HG03521 (cell line): ENCODE measurements around the gene DHDH.

Experiments used
- ATAC-seq: cut with Tn5 transposase; IDR thresholded peaks from one replicate; pipeline ENCODE4 v1.9.1; 2021; ENCODE audit warnings: mild to moderate bottlenecking, moderate library complexity; ENCODE audit not compliant: unreplicated experiment

DHDH gene

DNA sequence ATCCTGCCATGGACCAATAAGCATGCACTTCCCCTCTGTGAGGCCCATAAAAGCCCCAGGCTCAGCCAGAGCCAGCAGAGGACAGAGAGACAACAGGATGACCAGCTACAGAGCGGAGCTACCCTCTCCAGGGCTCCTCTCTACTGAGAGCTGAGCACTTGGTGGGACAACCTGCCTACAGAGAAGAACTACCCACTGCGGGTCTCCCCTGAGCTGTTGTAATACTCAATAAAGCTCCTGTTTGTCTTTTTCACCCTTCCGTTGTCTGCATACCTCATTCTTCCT is 13.7 kb downstream of the DHDH start:
- ATAC-seq = no peak

DNA sequence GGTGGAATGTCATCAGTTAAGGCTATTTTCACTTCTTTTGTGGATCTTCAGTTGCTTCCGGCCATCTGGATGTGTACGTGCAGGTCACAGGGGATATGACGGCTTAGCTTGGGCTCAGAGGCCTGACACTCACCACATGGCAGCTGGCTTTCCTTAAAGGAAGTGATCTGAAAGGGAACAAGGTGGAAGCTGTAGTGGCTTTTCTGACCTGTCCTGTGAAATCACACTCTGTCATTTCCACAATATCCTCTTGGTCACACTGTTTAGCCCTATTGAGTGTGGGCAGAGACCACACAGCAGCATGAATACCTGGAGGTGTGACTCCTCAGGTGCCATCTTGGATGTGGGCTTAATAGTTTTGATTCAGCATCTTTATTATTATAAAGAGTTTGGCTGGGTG is 16.7 kb downstream of the DHDH start:
- no peak for ATAC-seq

DNA sequence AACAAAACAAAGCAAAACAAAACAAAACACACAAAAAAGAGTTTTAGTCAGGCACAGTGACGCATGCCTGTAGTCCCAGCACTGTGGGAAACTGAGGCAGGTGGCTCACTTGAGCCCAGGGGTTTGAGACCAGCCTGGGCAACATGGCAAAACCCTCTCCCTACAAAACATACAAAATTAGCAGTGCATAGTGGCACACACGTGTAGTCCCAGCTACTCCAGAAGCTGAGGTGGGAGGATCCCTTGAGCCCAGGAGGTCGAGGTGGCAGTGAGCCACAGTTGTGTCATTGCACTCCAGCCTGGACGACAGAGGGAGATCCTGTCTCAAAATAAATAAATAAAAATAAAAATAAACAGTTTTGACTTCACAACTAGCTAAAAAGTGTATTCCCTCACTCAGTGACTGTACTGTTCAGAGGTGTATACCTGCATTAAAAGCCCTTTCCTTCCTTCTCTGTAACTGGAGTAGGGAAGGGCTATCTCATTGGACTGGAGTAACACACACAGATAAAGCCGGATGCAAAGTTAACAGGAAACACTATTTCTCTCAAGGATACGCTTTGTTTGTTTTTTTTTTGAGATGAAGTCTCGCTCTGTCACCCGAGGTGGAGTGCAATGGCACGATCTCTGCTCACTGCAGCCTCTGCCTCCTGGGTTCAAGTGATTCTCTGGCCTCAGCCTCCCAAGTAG is 17.5 kb downstream of the DHDH start:
- no peak for ATAC-seq

DNA sequence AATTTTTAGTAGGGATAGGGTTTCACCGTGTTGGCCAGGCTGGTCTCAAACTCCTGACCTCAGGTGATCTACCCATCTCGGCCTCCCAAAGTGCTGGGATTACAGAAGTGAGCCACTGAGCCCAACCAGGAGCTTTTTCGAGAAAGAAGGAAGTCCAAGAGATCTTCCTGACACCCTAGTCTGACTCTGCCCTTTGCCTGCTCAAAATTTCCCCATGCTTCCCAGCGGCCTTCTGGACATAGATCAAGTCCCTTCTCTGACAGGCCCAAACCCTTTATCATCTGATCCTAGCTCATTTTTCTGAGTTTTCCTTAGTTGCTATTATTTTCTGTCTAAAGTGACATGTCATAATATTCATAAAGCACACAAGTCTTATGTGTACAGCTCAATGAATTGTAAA is 19.6 kb downstream of the DHDH start:
- no peak for ATAC-seq

DNA sequence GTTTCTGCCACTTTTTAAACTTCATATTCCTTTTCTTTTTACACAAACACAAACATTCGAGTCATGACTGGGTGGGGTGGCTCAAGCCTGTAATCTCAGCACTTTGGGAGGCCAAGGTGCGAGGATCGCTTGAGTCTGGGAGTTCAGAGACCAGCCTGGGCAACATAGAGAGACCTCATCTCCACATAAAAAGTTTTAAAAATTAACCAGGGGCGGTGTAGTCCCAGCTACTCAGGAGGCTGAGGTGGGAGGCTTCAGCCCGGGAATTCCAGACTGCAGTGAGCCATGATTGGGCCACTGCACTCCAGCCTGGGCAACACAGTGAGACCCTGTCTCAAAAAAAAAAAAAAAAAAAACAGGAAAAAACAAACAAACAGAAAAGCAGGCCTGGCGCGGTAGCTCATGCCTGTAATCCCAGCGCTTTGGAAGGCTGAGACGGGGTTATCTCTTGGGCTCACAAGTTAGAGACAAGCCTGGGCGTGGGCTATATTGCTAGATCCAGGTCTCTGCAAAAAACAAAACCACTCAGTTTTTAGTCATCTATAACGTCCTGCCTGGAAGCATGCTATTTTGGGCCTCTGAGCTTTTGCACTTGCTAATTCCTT is 20.6 kb downstream of the DHDH start:
- ATAC-seq = no peak

DNA sequence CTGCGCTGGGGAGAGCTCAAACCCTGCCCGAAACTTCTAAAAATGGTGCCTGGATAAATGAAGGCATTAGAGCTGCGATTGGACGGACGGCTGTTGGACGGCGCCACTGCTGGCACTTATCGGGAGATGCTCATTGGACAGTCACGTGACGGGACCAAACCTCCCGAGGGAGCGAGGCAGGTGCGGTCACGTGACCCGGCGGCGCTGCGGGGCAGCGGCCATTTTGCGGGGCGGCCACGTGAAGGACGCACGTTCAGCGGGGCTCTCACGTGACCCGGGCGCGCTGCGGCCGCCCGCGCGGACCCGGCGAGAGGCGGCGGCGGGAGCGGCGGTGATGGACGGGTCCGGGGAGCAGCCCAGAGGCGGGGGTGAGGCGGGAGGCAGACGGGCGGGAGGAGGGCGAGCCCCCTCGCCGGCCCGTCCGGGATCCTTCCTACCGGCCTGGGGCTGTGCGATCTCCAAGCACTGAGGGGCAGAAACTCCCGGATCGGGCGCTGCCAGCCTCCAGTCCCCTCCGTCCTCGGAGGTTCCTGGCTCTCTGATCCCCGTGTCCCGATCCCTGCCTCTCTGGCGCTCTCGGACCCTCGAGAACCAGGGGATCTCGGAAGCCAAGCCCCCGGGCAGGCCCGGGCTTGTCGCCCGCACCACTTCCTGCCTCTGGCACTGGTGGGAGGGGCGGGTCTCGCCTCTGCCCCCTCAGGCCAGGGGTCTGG is 21.3 kb downstream of the DHDH start, which contains the start of gene BAX:
BAX (plus strand) TSS at position 281 of the 713 bp plus-strand sequence; CDS start at position 335, 54 bp downstream.
- peak; percentile 97 for ATAC-seq

DNA sequence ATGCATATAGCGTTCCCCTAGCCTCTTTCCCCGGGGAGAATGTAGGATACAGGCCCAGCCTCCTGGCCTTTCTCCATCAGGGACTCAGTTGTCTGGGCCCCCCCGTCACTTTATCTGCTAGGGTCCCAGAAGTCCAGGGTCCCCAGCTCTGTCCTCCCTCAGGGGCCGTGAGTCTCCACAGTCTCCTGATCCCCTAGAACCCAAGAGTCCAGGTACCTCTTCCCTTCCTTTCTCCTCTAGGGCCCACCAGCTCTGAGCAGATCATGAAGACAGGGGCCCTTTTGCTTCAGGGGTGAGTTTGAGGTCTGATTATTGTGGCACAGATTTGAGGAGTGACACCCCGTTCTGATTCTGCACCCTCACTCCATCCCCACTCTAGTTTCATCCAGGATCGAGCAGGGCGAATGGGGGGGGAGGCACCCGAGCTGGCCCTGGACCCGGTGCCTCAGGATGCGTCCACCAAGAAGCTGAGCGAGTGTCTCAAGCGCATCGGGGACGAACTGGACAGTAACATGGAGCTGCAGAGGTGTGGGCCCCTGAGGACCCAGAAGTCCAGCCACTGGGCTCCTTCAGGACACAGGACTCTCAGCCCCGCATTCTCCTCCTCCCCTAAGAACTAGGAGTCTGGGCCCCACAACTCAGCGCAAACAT is 21.9 kb downstream of the DHDH start:
- ATAC-seq = no peak

DNA sequence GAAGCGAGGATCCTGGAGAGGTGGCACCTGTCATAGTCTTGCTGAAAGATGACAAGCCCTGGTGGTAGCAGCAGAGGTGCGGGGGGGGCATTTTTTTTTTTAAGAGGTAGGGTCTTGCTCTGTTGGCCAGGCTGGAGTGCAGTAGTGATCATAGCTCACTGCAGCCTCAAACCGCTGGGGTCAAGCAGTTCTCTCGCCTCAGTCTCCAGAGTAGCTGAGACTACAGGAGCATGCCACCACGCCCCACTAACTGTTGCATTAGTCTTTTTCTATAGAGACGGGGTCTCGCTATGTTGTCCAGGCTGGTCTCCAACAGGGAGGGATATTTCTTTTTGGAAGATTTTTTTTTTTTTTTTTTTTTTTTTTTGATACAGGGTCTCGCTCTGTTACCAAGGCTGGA is 24.5 kb downstream of the DHDH start:
- ATAC-seq = no peak

DNA sequence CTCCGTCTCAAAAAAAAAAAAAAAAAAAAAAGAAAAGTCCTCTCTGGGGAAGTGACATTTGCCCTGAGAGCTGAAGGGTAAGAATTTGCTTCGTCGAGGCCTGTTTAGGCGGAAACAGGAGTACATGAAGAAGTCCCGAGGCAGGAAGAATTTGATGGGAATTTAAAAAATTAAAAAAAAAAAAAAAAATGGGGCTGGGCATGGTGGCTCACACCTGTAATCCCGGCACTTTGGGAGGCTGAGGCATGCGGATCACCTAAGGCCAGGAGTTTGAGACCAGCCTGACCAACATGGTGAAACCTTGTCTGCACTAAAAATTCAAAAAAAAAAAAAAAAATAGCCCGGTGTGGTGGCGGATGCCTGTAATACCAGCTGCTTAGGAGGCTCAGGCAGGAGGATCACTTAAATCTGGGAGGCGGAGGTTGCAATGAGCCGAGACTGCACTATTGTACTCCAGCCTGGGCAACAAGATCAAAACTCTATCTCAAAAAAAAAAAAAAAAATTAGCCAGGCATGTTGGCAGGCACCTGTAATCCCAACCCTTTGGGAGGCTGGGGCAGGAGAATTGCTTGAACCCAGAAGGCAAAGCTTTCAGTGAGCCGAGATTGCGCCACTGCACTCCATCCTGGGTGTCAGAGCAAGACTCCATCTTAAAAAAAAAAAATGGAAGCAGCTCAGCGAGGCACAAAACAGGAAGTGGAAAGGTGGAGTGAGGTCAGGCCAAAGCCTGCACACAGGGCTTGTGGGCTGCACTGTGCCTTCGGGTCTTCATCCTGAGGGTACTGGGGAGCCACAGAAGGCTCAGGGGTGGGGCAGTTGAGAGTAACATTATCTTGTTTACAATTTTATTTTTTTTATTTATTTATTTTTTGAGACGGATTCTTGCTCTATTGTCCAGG is 26.1 kb downstream of the DHDH start:
- no peak for ATAC-seq

DNA sequence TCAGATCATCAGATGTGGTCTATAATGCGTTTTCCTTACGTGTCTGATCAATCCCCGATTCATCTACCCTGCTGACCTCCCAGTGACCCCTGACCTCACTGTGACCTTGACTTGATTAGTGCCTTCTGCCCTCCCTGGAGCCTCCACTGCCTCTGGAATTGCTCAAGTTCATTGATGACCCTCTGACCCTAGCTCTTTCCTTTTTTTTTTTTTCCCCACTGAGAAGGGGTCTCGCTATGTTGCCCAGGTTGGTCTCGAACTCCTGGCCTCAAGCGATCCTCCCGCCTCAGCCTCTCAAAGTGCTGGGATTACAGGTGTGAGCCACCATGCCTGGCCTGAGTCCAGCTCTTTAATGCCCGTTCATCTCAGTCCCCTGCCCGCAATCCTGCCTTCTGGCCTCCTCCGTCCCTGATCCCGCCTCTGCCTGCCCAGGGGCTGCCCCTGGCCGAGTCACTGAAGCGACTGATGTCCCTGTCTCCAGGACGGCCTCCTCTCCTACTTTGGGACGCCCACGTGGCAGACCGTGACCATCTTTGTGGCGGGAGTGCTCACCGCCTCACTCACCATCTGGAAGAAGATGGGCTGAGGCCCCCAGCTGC is 27.7 kb downstream of the DHDH start:
- ATAC-seq = no peak

DNA sequence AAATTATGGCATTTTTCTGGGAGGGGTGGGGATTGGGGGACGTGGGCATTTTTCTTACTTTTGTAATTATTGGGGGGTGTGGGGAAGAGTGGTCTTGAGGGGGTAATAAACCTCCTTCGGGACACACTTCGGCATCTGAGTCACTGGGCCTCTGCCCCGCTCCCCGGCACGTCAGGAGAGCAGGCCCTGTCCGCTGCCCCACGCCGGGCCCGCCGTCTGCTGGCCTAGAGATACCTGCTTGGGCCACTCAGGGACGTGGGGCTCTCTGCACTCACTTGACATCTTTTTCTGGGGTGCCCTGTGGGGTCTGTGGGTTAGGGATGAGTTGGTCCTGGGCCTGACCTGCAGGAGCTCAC is 28.2 kb downstream of the DHDH start:
- ATAC-seq = no peak

DNA sequence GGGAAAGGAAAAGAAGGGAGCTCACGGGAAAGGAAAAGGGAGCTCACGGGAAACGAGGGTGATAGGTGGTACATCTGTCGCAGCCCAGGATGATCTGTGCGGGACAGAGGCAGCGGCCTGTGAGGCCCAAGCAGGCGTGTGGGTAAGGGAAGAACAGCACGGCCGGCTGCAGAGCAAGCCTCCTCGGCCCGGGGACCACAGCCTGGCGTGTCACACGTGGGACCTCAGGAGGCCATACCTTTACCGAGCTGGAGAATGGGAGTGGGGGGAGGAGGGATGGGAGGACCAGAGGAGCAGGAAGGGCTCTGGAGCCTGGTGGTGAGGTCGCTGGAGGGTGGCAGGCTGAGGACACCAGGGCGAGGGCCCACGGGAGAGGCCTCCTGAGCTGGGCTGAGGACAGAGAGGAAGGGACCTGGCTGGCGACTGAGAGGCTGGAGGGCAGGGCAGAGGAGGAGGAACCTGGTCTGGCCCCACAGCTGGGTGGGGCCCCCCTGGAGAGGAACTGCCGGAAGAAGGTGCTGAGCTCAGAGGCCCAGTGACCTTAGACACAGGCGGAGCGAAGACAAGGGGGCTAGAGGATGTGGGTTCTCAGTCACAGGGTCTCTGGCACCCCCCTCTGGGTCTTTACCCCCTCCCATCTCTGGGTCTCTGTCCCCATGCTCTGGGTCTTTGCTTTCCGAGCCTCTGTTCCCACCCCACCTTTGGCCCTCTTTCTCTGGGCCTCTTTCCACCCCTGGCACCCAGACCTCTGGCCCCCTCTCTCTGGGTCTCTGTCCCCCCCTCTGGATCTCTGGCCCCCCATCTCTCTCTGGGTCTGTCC is 28.7 kb downstream of the DHDH start:
- no peak for ATAC-seq

DNA sequence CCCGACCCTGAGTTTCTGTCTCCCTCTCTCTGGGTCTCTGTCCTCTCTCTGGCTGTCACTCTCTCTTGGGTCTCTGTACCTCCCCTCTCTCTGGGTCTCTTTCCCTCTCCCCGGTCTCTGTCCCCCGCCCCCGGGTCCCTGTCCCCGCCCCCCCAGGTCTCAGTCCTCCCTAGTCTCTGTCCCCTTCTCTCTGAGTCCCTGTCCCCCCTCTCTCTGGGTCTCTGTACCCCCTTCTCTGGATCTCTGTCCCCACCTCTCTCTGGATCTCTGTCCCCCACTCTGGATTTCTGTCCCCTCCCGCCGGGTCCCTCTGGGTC is 29.3 kb downstream of the DHDH start:
- no peak for ATAC-seq

DNA sequence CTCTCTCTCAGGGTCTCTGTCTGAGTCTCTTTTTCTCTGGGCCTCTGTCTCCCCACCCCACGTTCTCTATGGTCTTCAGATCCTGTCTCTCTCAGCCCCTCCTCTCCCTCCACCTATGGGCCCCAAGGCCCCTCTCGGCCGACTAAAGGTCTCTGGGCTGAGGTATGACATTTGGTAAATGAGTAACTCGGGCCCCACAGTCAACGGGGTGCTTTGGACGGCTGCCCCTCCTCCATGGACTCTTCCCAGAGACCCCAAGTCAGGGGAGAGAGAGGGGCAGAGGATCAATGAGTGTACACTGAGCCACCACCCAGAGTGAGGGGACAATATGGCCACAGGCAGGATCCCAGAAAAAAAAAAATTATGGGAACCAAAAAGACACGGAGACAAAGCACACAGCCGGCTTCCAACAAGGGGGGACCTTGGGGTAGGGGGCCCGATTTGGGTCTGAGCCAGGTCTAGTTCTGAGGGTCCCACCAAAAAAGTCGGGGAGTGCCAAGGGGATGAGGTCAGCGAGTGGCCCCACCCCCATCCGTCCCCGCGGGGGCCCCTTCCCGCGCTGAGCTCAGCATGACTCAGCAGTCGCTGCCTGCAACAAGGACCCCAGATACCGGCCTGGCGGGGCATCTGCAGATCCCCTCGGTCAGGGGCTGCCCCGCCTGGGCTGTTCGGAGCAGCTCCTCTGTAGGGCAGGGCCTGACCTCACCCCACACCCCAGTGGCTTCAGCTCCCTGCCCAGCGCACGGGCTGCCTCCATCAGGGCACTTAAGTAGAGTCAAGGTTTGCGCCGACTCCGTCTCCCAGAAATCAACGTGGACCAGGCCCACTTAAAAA is 30.1 kb downstream of the DHDH start:
- no peak for ATAC-seq

DNA sequence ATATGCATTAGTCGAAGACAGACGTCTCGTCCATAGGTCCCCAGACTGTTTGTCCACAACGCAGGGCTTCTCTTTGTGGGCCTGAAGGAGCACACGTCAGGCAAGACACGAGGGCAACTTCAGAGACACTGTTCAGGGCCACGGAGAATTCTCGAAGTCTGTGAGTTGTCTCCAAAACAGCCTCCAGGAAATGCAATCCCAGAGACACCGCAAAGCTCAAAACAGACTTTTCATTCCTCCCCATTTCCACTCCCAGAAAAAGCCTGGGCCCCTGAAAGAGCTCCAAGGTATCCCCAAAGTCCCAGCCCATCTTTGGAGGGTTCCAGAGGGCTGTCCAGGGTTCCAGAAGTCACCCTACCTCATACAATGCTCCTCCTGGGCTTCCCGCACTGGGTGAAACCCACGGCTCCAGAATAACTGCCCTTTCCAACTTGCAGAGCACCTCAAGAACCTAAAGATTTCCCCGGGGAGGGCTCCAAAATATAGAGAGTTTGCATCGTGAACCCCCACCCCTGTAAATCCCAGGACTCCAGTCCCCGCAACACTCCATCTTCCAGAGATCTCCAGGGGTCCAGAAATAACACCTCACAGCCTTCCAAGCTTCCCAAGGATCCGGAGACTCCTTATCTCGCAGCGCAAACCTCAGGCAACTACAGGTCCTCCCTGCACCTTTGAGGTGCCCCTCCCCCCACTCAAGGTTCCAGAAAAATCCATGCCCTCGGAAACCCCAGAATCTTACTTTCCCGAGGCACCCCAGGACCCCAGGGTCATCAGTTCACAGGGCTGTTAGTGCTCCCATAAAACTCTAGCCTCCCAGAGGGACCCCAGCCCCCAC is 30.9 kb downstream of the DHDH start:
- ATAC-seq = no peak

DNA sequence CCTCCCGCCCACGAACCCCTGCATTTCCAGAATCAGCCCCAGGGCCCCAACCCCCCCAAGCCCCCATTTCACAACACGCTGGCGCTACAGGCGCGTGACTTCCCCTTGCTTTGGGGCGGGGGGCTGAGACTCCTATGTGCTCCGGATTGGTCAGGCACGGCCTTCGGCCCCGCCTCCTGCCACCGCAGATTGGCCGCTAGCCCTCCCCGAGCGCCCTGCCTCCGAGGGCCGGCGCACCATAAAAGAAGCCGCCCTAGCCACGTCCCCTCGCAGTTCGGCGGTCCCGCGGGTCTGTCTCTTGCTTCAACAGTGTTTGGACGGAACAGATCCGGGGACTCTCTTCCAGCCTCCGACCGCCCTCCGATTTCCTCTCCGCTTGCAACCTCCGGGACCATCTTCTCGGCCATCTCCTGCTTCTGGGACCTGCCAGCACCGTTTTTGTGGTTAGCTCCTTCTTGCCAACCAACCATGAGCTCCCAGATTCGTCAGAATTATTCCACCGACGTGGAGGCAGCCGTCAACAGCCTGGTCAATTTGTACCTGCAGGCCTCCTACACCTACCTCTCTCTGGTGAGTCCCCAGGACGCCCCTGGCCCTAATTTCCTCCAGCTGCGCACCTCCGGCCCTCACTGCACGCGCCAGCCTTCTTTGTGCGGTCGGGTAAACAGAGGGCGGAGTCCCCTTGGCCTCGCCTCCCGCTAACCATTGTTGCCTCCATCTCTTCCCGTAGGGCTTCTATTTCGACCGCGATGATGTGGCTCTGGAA is 31.7 kb downstream of the DHDH start, which contains the start of gene FTL:
FTL (plus strand) TSS at position 270 of the 766 bp plus-strand sequence; CDS start at position 469, 199 bp downstream.
- ATAC-seq = peak; percentile 55
